K562 (cell line): ENCODE measurements around the gene GPATCH3.

ENCODE experiments used
- CBX8 ChIP-seq: fragments of 200-600 bp; sonication (generic); IDR thresholded peaks from 2 replicates; pipeline ENCODE4 v1.6.1; 2012; ENCODE audit warnings: borderline replicate concordance, mixed run types, low read depth, mild to moderate bottlenecking, moderate library complexity, mixed read lengths, low read length, control low read depth, inconsistent platforms; ENCODE audit not compliant: poor library complexity, severe bottlenecking; ENCODE audit errors: extremely low read depth
- SMARCC2 ChIP-seq: fragments of 450-650 bp; IDR thresholded peaks from 2 replicates; pipeline ENCODE4 v1.6.1; 2017; ENCODE audit warnings: antibody characterized with exemption, moderate library complexity, mild to moderate bottlenecking, low read depth
- SRSF9 ChIP-seq: fragments of 200-400 bp; formaldehyde crosslinking; IDR thresholded peaks from 2 replicates; pipeline ENCODE4 v1.6.1; 2017; ENCODE audit warnings: low read depth, low read length, borderline replicate concordance
- TCF7 ChIP-seq: sonication (generic); IDR thresholded peaks from 2 replicates; pipeline ENCODE4 v1.6.1; 2016; ENCODE audit warnings: antibody characterized with exemption, borderline replicate concordance
- TF ChIP-seq, protein P1 (sequence below), 3 experiments: IDR thresholded peaks in 2 of 3; conservative IDR thresholded peaks in 1 of 3; 2 replicates each; pipeline ENCODE4 v1.5.1; 2011 to 2012; ENCODE audit warnings: low read length in 3 of 3, mild to moderate bottlenecking in 3 of 3, control low read depth in 2 of 3, improper control_type of control experiment in 1 of 3, inconsistent platforms in 1 of 3, low read depth in 1 of 3, mixed read lengths in 1 of 3, moderate library complexity in 1 of 3; ENCODE audit not compliant: insufficient read depth in 2 of 3

DNA sequence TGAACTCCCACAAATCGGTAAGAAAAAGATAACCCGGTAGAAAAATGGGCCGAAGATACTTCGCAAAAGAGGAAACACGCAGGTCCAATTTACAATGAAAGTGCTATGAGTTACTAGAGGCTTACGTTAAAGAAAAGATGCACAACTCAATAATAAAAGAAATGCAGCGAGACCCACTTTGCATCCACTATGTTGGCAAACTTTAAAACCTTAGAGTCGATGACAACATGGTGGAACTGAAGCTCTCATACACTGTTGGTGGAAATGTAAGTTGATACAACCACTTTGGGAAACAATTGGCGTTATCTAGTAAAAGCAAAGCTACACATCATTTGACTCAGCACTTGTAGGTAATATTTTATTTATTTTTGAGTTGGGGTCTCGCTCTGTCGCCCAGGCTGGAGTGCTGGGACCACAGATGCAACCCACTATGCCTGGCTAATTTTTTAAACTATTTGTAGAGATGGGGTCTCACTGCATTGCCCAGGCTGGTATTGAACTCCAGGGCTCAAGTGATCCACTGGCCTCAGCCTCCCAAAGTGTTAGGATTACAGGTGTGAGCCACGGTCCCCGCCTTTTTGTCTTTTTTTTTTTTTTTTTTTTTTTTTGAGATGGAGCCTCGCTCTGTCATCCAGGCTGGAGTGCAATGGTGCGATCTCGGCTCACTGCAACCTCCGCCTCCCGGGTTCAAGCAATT is 696 bp upstream of the GPATCH3 start:
- TF ChIP-seq CBX8 (no peak), SRSF9 (no peak), TCF7 (no peak), SMARCC2 (0 out of 2 replicates have a peak, but pooled peaks have one; percentile 33)
- TF ChIP-seq, protein P1, sequence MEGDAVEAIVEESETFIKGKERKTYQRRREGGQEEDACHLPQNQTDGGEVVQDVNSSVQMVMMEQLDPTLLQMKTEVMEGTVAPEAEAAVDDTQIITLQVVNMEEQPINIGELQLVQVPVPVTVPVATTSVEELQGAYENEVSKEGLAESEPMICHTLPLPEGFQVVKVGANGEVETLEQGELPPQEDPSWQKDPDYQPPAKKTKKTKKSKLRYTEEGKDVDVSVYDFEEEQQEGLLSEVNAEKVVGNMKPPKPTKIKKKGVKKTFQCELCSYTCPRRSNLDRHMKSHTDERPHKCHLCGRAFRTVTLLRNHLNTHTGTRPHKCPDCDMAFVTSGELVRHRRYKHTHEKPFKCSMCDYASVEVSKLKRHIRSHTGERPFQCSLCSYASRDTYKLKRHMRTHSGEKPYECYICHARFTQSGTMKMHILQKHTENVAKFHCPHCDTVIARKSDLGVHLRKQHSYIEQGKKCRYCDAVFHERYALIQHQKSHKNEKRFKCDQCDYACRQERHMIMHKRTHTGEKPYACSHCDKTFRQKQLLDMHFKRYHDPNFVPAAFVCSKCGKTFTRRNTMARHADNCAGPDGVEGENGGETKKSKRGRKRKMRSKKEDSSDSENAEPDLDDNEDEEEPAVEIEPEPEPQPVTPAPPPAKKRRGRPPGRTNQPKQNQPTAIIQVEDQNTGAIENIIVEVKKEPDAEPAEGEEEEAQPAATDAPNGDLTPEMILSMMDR (IDR thresholded peaks at IDR 0.05 in 2 of 3, conservative IDR thresholded peaks at IDR 0.05 in 1 of 3; ENCODE audit: insufficient read depth in 2 of 3, low read depth in 1 of 3, low read length in 3 of 3), result no peak
